HG03457 (cell line): Measurements from ENCODE around the gene DNAJA3.
"Not testable (repeated sequence)": the region's sequence is repeated elsewhere in the genome, so short reads cannot be mapped to it uniquely, and the experiment has no call there.

Experiments
- ATAC-seq: cut with Tn5 transposase; IDR thresholded peaks from one replicate; pipeline ENCODE4 v1.9.1; 2021; ENCODE audit warnings: moderate number of reproducible peaks; ENCODE audit not compliant: unreplicated experiment

Gene DNAJA3

DNA sequence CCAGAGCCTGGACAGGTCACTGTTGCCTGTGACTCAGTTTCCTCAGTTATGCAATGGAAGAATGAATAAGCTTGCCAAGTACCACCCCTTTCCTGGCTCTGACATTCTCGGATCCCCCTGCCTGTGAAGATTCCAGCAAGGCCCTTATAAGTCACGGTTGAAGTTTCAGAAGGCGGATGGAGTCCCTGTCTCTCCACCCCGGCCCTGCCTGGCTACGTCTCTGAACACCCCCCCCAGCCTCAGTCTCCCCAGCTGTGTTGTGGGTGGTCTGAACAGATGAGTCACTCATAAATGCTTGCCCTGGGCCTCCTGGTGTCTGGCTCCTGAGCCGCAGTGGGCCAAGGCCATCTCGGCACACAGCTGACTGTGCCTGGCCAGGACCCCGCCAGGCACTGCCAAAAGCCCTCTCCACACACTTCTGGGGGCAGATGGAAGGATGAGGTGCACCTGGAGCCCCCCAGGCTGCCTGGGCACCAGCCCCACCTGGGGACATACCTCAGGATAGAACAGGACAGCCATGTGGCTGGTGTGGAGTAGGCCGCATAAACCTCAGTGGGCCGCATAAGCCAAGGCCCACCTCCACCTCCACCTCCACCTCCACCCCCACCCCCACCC is 38.6 kb upstream of the DNAJA3 start:
- ATAC-seq, result no peak

DNA sequence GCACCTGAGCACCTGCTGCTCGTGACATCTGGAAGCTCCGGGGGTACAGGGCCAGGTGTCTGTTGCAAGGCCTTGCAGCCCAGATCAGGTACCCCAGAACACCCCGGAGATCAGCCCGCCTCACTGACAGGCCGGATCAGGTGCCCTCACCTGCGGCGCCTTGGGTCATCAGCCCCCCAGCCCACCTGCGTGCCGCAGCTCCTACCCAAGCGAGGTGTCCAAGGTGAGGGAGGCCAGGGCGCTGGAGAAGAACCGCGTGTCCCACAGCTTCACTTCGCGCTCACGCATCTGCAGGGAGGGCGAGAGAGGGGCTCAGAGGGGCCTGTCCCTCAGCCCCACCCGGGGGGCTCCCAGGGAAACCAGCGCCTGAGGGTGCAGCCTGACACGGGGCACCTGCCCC is 37.9 kb upstream of the DNAJA3 start:
- ATAC-seq, result no peak

DNA sequence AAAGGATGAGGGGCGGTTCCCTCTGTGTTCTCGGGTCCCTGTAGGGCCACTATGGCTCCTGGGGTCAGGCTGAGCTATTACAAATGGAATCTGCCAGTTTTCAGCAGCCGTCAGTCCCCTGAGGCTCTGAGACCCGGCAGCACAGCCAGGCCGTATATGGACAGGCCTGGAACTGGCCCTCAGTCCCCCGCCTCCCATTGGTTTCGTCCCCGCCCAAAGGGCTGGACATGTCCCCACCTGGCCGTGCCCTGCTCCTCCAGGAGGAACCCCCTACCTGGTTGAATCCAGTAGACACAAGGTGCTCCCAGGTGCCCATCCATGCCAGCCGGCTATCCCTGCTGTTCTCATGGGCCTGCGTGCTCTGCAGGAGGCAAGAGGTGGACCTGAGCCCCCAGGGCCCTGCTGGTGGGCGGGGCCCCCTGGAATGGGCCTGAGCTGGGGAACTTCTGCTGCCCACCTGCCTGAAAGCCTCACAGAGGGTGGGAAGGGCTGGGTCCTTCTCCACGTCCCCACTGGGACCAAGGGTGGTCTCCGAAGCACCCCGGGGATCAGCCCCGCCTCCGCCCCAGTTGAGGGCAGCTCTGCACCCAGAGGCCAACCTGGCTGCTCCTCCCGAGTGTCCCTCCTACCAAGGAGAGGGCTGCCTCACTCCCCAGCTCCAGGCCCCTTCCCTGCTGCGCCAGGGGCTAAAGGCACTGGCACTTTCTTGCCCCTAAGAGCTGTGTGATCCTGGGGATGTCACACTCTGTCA is 37.2 kb upstream of the DNAJA3 start:
- no peak for ATAC-seq

DNA sequence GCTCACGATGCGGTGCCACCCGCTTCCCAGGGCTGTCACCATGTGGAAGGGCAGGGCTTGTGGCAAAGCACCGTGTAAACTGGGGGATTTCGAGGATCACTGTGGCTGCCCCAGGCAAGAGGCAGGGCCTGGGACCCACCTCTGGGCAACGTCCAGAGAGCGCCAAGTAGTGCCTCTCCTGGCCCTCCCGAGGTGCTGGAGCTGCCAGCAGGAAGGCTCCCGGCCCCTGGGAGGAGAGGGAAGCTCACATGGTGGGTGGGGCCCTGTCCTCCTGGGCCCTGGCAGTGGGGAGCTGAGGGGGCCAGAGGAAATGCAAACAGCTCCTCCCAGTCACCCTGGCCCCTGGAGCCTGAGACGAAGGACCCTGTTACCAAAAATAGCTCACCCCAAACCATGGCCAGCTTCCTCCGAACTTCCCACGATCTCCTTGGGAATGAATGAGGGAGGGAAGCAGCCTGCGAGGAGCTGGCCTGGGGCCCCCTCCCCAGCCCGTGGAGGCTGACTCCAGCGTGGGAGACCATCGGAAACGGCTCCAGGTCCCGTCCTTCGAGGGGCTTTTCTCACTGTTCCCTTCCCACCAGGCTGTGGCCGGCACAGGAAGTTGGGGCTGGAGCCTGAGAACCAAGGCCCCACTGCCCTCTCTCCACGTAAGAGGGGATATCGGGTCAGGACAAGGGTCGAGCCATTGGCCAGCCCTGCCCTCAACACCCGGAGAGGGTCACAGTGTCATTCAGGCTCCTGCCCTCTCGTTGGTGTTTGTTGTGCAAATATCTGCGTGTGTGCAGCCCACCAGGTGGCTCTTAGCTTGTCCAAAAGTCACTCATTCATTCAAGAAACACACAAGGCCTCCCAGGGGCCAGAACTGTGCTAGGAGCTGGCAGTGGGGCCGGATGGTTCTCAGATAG is 36.4 kb upstream of the DNAJA3 start:
- ATAC-seq, result no peak

DNA sequence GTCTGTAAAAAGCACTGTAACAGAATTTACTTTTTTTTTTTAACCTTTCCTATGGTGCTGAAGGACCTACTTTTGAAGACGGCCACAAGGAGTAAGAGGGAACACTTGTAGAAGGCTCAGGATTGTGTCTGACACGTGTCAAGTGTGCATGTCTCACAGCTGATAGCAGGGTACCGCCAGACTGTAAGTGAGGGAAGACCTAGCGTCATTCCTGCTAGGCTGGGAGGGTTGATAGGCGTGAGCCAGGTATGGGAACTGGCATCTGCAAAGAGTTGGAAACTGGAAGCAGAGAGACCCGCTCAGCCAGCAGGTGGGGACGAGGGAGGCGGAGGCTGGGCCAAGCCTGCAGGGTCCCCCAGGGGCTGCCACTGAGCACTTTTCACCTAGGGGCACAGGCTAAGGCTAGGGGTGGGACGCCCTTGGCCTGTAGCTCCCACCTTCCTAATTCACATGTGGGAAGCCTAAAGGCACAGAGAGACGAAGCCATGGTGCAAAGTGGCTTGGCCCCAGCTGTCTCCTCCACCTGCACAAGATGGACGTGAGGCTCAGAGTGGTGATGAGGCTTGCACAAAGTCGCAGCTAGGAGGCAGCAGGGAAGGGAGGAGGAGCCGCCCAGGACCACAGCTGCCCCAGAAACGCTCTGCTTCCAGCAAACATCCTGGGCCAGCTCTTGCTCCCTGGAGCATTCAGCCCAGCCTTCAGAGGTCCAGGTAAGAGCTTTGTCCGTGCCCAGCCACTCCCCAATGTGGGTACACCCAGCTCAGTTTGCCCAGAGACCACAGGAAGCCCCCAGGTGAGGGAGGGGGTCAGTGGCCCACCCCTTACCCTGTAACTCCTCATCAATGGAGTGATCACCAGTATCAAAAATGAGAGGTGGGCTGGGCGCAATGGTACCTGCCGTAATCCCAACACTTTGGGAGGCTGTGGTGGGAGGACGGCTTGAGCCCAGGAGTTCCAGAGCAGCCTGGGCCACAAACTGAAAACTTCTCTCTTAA is 35.1 kb upstream of the DNAJA3 start:
- no peak for ATAC-seq

DNA sequence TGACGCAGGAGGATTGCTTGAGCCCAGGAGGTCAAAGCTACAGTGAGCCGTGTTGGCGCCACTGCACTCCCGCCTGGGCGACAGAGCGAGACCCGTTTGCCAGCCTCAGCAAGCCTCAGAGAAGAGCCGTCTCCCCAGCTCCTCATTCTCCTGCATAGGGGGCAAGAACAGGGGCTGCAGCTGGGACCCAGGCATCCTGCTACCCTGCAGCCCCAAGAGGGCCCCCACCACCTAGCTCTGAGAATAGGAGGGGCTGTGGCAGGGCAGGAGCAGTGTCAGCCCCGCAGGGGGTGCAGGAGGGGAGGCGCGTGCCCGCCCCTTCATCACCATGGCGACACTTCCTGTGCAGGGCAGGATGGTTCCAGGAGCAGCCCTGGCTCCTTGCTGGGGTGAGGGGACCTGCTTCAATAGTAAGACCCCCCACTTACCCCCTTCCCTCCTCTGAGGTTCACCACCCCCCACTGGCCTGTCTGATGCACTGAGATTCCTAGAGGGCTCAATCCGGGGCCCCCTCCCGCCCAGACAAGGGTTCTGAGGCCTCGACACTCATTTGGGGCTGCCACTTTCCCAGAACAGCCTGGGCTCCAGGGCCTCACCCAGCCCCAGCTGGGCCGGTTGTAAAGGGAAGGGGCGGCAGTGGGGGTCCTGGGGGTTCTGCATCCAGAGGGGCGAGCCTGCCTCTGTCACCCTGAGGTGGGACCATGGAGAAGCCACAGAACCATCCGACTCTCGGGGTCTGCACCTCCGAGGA is 33.9 kb upstream of the DNAJA3 start:
- ATAC-seq, result no peak

DNA sequence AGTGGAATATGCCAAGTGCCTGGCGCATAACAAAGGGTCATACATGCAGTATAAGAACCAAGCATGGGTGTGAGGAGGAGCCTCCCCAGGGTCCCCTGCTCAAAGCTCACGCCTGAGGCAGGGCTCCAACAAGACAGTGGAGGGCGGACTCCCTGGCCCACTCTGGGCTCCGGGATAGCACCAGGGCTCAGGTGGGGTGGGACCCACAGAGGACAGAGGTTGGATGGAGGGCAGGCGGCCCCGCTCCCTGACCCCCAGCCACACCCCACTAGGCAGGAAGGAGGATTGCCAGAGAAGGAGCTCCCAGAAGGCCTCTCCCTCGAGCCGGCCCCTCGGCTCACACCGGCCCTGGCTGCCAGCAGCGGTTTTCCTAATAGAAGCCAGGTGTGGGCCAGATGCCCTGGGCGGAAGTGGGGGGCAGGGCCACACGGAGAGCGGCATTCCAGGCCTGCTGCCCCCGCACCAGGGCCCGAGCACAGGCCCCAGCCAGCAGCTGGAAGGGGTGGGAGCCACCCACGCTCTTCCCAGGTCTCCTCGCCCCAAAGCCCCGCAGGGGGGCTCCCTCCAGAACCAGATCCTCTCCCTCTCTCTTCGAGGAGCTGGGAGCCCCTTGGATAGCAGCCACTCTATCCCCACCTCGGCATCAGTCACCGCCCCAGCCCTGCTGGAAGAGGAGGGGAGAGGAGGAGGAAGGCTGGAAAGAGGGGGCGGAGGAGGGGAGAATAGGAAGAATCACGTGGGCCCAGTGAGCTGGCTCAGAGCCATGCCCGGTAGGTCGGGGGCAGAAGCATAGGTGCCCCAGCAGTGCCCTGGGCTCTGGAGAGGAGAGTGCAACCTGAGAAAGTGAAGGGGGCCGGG is 33.1 kb upstream of the DNAJA3 start:
- ATAC-seq, result no peak

DNA sequence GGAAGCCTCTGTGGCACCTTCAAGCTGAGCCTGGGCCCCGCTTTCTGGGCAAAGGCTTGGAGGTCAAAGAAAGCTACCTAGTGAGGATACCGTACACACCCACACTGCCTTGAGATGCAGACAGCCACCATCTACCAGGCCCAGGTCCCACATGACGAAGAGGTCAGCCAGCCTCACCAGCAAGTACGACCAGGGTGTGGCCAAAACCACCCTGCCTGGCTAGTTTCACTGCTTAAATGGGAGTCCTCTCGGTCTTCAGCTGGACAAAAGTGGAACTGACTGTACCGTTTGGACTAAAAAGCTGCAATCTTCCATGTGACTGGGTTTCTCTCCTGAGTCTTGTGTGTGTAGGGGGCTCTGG is 32.4 kb upstream of the DNAJA3 start:
- no peak for ATAC-seq

DNA sequence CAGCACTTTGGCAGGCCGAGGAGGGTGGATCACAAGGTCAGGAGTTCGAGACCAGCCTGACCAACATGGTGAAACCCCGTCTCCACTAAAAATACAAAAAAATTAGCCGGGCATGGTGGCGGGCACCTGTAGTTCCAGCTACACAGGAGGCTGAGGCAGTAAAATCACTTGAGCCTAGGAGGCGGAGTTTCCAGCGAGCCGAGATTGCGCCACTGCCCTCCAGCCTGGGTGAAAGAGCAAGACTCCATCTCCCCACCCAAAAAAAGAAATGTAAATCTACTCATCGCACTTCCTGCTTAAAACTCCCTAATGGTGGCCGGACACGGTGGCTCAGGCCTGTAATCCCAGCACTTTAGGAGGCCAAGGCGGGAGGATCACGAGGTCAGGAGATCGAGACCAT is 31.8 kb upstream of the DNAJA3 start:
- not testable (repeated sequence) for ATAC-seq

DNA sequence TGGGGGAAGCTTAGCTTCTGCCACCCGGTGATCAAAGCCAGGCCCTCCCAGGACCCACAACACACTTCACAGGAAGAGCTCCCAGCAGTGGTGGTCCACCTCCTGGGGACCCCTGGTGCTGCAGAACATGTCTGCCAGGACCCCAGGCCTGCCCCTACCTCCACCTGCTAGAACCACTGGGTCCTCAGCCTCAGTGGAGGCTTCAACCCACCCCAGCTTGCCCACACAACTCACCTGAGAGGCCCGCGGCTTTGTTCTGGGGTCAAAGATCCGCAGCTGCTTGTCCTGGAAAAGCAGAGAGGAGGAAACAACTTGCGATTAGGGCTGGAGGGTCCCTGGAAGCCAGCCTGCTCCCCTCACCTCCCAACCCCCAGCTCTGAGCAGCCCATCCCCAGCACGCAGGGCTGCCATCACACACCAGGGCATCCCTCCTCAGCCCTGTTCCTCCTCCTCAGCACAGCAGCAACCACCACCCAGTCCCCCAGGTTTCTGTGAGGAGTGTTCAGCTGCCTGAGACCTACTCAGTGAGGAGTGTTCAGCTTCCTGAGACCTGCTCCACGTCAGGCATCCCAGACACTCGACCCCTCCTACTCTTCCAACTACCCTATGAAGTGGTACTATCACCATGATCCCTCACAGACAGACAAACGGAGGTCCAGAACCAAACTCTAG is 30.5 kb upstream of the DNAJA3 start:
- no peak for ATAC-seq

DNA sequence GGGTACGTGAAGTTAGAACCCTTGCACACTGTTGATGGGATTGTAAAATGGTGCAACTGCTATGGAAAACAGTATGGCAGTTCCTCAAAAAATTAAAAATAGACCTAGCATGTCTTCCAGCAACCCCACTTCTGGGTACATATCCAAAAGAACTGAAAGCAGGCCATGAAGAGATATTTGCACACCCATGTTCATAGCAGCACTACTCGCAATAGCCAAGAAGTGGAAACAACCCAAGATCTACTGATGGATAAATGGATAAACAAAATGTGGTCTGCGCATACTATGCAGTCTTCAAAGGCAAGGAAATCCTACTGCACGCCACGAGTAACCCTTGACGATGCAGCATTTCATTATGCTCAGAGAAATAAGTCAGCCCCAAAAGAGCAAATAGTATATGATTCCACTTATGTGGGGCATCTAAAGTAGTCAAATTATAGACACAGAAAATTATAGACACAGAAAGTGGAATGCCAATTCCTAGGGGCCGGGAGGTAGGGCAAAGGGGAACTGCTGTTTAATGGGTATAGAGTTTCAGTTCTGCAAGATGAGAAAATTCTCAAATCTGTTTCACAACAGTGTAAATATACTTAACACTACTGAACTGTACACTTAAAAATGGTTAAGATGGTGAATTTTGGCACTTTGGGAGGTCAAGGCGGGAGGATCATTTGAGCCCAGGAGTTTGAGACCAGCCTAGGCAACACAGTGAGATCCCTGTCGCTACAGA is 26.5 kb upstream of the DNAJA3 start:
- no peak for ATAC-seq

DNA sequence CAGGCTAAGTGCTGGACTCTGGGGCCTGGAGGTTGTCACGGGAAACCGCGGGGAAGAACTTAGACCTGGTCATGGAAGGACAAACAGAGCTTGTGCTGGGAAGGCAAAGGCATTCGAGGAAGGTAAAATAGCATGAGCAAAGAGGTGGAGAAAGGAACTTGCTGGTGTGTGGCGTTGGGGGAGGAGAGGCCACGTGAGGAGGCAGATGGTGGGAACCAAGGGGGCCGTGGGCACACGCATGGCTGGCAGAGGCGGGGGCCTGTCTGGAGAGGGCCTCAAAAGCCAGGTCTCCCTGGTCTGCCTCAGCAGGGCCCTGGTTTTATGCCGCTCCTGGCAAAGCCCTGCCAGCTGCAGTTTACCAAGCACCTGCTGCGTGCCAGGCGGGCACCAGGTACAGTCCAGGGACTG is 24.6 kb upstream of the DNAJA3 start:
- no peak for ATAC-seq

DNA sequence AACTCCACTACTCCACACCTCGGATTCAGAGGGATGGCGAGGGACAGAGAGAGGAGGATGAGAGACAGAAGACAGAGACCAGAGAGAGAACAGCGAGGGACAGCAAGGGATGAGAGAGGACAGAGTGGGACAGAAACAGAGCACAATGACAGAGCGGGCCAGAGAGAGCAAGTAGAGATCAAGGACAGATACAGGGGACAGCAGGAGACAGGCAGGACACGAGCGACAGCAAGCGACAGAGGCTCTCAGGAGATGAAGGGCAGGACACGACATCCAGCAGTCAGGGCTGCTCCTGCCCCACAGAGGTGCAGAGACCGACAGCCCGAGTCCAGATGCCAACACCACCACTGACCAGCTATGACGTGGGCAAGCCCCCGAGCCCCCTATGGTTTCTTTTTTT is 24.2 kb upstream of the DNAJA3 start:
- ATAC-seq, result no peak

DNA sequence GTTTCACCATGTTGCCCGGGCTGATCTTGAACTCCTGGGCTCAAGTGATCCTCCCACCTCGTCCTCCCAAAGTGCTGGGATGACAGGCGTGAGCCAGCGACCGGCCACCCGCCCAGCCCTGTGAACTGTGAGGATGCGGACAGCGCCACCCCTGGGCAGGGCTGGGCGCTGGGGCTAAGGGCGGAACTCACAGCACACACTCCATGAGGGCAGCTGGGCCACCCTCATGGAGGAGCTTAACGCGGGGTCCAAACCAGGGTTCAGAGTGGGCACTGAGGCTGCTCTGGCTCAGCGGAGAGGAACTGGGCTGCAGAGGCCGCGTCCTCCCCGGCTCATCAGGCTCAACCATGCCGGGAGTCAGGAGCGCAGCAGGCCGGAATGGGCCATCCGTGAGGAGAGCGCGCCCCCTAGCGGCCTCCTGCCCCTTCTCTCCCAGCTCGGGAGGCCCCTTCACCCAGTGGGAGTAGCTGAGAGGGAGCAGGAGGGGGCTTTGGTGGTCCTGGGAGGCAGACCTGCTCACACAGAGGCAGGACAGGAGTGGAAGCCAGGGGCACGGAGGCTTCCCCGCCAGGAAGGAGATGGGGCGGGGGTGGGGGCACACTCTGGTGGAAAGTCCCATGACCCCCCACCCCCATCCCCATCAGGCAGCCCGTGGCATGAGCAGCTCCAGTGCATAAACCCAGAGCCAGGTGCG is 23.1 kb upstream of the DNAJA3 start:
- no peak for ATAC-seq

DNA sequence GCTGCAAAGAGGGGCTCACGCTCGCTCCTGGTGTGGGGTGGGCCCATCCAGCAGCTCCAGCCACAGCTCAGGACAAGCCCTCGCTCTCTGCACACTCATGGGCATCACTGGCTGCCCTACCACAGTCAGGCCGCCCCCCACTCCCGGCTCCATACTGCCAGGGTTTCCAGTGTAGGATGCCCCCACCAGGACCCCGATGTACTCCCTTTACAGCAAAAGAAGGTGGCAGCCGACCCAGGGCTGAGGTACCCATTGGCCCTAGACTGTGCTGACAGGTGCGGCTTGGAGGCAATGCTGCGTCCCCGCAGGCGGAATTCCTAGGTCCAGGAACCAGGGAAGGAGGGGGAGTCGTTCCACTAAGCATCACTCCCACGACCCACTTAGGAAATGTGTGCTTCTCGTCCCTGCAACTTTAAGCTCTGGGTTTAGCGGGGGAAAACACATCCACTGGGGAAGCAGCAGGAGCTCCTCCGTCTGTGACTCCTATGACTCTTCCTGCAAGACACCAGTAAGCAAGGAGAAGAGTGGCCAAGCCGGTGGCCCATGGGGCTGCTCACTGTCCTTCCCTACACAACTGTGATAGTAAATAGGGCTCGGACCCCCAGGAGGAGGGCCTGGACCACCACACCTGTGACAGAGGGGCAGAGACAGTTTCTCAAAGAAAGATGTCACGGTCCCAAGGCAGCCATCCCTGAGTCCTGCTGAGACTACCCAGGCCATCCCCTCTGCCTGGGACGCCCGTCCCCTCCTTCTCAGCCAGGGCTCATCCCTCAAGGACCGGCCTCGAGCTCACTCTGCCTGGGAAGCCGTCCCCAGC is 22.3 kb upstream of the DNAJA3 start:
- no peak for ATAC-seq

DNA sequence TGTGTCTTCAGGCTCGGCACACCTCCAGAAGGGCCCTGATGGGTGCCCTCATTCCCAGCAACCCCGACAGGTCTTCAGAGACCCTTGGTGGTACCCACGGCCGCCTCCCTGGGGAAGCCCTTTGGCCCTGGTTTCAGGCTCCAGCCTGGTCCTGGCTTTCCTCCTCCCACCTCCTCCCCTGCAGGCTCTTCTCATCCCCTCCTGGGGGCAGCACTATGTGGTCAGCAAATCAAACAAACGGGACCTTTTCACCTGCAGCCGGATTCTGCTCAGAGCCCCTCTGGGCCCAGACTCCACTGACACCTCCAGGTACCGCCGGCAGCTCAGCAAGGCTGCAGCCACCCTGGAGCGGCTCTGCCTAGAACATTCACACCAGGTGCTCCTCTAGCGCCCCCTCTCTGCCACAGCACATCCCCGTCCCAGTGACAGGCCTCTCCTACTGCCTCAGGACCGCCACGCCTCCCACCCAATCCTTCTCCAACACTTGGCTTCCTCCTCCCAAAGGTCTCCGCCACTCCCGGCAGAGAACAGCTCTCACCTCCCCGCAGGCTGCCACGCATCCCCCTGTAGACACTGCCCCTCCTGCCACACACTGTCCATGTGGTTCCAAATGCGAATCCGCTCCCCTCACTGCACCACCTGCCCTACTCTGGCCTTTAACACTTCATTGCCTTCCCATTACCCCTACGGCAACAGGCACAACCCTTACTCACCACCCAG is 21.3 kb upstream of the DNAJA3 start:
- ATAC-seq, result no peak
